T-cell (primary cell): Measurements from ENCODE around the gene PNISR. TPM values are rescaled to one million over a fixed set of nuclear protein-coding genes. Genes with fewer than 3 reads are reported as not detected.

Experiments used
- ATAC-seq, 4 experiments: fragments of 200-7000 bp in 3 of 4; fragments of 150-1000 bp in 1 of 4; cut with Tn5 transposase; replicated peaks in 1 of 4; 1 replicate in 3 of 4; 2 replicates in 1 of 4; pipeline ENCODE4 v1.10.0; 2021; ENCODE audit warnings: moderate library complexity in 3 of 4, mild to moderate bottlenecking in 2 of 4, moderate number of reproducible peaks in 1 of 4
- CTCF ChIA-PET, 2 donors: fragments of 300-600 bp; sonication (Branson Sonifier 250); formaldehyde crosslinking; loops; one replicate each; lab custom pipeline; 2022; ENCODE audit warnings: antibody characterized with exemption in 2 of 2; lab: Charles Lee
- POLR2A ChIA-PET, 2 donors: fragments of 300-600 bp; sonication (Branson Sonifier 250); formaldehyde crosslinking; loops; one replicate each; lab custom pipeline; 2022; ENCODE audit warnings: antibody characterized with exemption in 2 of 2; lab: Charles Lee
- DNase-seq, 35 experiments: peaks; one replicate each; pipeline versions ENCODE4 v3.0.0 to v3.0.0-alpha.2; 2013 to 2023
- H3K27ac ChIP-seq: one replicate; pipeline ENCODE4 v1.5.1; 2013; ENCODE audit warnings: low read length
- H3K27me3 ChIP-seq, 2 experiments: replicated peaks in 1 of 2; 1 replicate in 1 of 2; 2 replicates in 1 of 2; pipeline versions ENCODE4 v1.6.1 to v1.7.0; 2013; ENCODE audit warnings: low read length in 1 of 2, mixed read lengths in 1 of 2; ENCODE audit not compliant: control insufficient read depth in 2 of 2, insufficient read depth in 2 of 2; ENCODE audit errors: extremely low read depth in 1 of 2
- H3K36me3 ChIP-seq, 2 donors: 1 replicate in 1 of 2; 2 replicates in 1 of 2; pipeline versions ENCODE4 v1.6.1 to v1.7.0; 2013; ENCODE audit warnings: low read length in 1 of 2; ENCODE audit not compliant: control insufficient read depth in 2 of 2, insufficient read depth in 1 of 2; ENCODE audit errors: extremely low read depth in 1 of 2
- H3K4me1 ChIP-seq, 2 experiments: 1 replicate in 1 of 2; 2 replicates in 1 of 2; pipeline versions ENCODE4 v1.6.1 to v1.7.0; 2013; ENCODE audit warnings: low read length in 2 of 2, mixed read lengths in 1 of 2; ENCODE audit not compliant: insufficient read depth in 2 of 2, control insufficient read depth in 1 of 2; ENCODE audit errors: extremely low read depth in 1 of 2
- H3K4me3 ChIP-seq, 2 donors: 1 replicate in 1 of 2; 2 replicates in 1 of 2; pipeline versions ENCODE4 v1.5.1 to v1.7.0; 2013; ENCODE audit warnings: mild to moderate bottlenecking in 2 of 2, low read length in 1 of 2, moderate library complexity in 1 of 2; ENCODE audit not compliant: control insufficient read depth in 1 of 2; ENCODE audit errors: extremely low read depth in 1 of 2
- H3K9me3 ChIP-seq: 2 replicates; pipeline ENCODE4 v1.7.0; 2013
- H3K27ac Mint-ChIP-seq, 2 donors: one replicate each; pipeline ENCODE4 v1.8.0; 2020 to 2021; ENCODE audit warnings: mild to moderate bottlenecking in 2 of 2, mixed read lengths in 2 of 2
- H3K27me3 Mint-ChIP-seq, 2 donors: one replicate each; pipeline ENCODE4 v1.8.0; 2021 to 2022; ENCODE audit warnings: mixed read lengths in 2 of 2
- H3K36me3 Mint-ChIP-seq: one replicate; pipeline ENCODE4 v1.8.0; 2021; ENCODE audit warnings: mixed read lengths
- H3K4me1 Mint-ChIP-seq, 3 donors: one replicate each; pipeline ENCODE4 v1.8.0; 2020 to 2022; ENCODE audit warnings: mixed read lengths in 3 of 3, mild to moderate bottlenecking in 1 of 3
- H3K4me3 Mint-ChIP-seq, 3 donors: one replicate each; pipeline ENCODE4 v1.8.0; 2020 to 2022; ENCODE audit warnings: mild to moderate bottlenecking in 3 of 3, mixed read lengths in 3 of 3, moderate library complexity in 3 of 3
- H3K9me3 Mint-ChIP-seq, 3 donors: one replicate each; pipeline ENCODE4 v1.8.0; 2020 to 2022; ENCODE audit warnings: mixed read lengths in 3 of 3
- WGBS: methylation state at CpG from one replicate; pipeline ENCODE4 v1.1.5; 2013; ENCODE audit warnings: missing lambda C conversion rate; ENCODE audit not compliant: insufficient coverage; 5-methylcytosine and 5-hydroxymethylcytosine counted together
- total RNA-seq, 35 experiments: library from RNA in 6 of 35; stranded (reverse) in 6 of 35; fragments of 120-200 nt in 1 of 35; gene quantifications; one replicate each; pipeline versions ENCODE4 v1.2.1 to v1.2.4 and lab custom pipeline; 2013 to 2026

Gene PNISR
- total RNA-seq, 5 donors from 2014 or later (not counting 1 experiment from before 2014, with no cell fraction given) = 212 to 351 (median 234) TPM

DNA sequence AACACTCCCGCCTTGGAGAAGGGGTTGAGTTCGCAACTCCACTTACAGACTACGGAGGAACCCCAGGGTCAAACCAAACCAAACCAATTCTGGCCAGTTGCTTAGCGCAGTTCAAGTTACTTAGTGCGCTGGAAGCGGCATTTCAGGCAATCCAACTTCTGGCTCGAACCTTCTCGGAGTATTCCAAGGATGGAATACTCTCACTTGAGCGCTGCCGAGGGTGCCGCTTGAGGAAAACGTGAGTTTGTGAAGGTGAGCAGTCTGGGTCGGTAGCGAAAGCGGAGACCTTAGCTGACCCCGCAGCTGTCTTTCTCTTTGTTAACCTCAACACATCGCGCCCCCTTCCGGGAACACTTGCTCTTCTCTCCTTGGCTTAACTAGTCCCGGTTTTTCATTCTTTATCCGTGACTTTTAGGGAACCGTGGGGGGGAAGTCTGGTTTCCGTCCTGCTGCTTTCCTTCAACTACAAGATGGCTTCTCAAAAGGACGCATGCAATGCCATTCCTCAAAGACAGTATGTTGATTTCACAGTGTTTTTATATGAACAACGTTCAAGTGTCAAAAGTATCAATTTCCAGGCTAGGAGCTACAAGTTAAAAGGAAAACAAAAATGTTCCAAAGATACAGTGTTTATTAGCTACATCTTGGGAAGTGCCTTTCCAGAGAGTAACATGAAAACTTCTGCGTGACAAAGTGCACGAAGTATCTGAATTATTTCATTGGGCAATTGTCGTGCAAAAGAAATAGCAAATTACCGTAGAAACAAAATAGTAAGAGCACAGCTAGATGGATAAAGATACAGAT lies 741 bp upstream of the PNISR start:
- Histone ChIP-seq H3K4me1 (peaks cover 31 to 44% of the 10 kb centered on the region in 2 experiments), H3K36me3 (peaks cover 4 to 9% of the 10 kb centered on the region in 2 donors), H3K27ac (peak overlapping the region; percentile 99), H3K27me3 (no peaks in the 10 kb centered on the region), H3K4me3 (peak overlapping the region; percentile 92 to 100), H3K9me3 (no peaks in the 10 kb centered on the region)
- Mint-ChIP-seq H3K4me3 (peak overlapping the region; percentile 93 to 100 (median 99)), H3K27ac (peak overlapping the region; percentile 99 to 100), H3K4me1 (peaks cover 60 to 66% (median 64%) of the 10 kb centered on the region in 3 donors), H3K9me3 (no peaks in the 10 kb centered on the region), H3K27me3 (no peaks in the 10 kb centered on the region), H3K36me3 (peaks cover 15% of the 10 kb centered on the region)
- WGBS = 6% methylated on average over 12 of the region's 29 CpGs
- ChIA-PET CTCF (interaction anchor here in 1 of 2 donors (0.6 to 2.4 kb wide), 5 partner anchors 9 to 96 kb away, joined by 3 to 14 read pairs (median 3); partner anchors contain the start of gene COQ3), POLR2A (interaction anchor here in 1 of 2 donors (0.9 kb wide), 1 partner anchor 17 kb away, joined by 3 read pairs; no protein-coding TSS in a partner anchor)
- ATAC-seq (peak; percentile 39 to 49 (median 45)), DNase-seq (peak in 33 of 35 experiments; percentile 2 to 73 (median 29))

GRCh38 chr6:99424022-99424421 lies 1.1 kb downstream of the PNISR start:
- peak overlapping the region; percentile 93 to 100 (median 99) for H3K4me3 Mint-ChIP-seq
- DNase-seq (no peak), ATAC-seq (no peak)
- H3K27me3 ChIP-seq = no peaks in the 10 kb centered on the region
- peaks cover 15% of the 10 kb centered on the region for H3K36me3 Mint-ChIP-seq
- ChIA-PET POLR2A (interaction anchor here (0.6 to 1.8 kb wide), 14 partner anchors 9 to 592 kb away, joined by 3 to 11 read pairs (median 4); partner anchors contain the start of gene COQ3 (in 2 of the 2)), CTCF (interaction anchor here (0.7 to 2.4 kb wide), 7 partner anchors 9 to 145 kb away, joined by 3 to 14 read pairs (median 3); partner anchors contain the start of gene CCNC (in 1 of the 2))
- H3K36me3 ChIP-seq = peaks cover 4 to 5% of the 10 kb centered on the region in 2 donors
- no CpG with 5 or more reads among the region's 5 CpGs for WGBS
- no peaks in the 10 kb centered on the region for H3K9me3 ChIP-seq
- peak overlapping the region; percentile 92 to 100 for H3K4me3 ChIP-seq
- peaks cover 32 to 49% of the 10 kb centered on the region in 2 experiments for H3K4me1 ChIP-seq
- H3K4me1 Mint-ChIP-seq = peaks cover 72 to 75% (median 75%) of the 10 kb centered on the region in 3 donors
- H3K27me3 Mint-ChIP-seq = no peaks in the 10 kb centered on the region
- peak overlapping the region; percentile 5 to 72 for H3K27ac Mint-ChIP-seq
- H3K27ac ChIP-seq = no peak overlapping the region
- H3K9me3 Mint-ChIP-seq = no peaks in the 10 kb centered on the region

DNA sequence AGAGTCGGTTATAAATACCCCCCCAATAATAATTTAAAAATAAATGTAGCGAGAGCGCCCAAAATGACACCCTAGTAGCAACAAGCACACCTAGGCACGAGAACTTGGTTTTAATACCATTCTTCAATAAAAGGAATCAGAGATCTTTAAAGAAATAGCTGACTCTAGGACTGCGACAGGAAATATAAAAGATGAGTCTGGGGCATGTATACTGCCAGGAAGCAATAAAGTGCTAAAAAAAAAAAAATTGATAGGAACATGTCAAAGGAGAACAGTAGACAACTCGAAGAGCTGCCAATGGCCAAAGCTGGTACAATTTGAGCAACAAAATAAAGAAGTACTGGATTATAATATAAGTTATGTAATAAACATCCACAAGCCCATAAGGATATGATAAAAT lies 2.2 kb downstream of the PNISR start:
- H3K4me1 Mint-ChIP-seq = peaks cover 73 to 80% (median 74%) of the 10 kb centered on the region in 3 donors
- Histone ChIP-seq H3K27ac (no peak overlapping the region), H3K27me3 (no peaks in the 10 kb centered on the region), H3K4me1 (peaks cover 40 to 49% of the 10 kb centered on the region in 2 experiments), H3K36me3 (peaks cover 4 to 5% of the 10 kb centered on the region in 2 donors), H3K9me3 (no peaks in the 10 kb centered on the region), H3K4me3 (no peak overlapping the region)
- H3K9me3 Mint-ChIP-seq = no peaks in the 10 kb centered on the region
- DNase-seq (no peak), ATAC-seq (no peak)
- CTCF ChIA-PET = interaction anchor here (0.6 to 1.3 kb wide), 4 partner anchors 10 to 92 kb away, joined by 3 to 5 read pairs (median 3); no protein-coding TSS in a partner anchor
- H3K4me3 Mint-ChIP-seq = peak overlapping the region; percentile 93 to 100 (median 99)
- peaks cover 18% of the 10 kb centered on the region for H3K36me3 Mint-ChIP-seq
- POLR2A ChIA-PET = interaction anchor here (0.6 to 1.8 kb wide), 4 partner anchors 10 to 155 kb away, joined by 4 to 7 read pairs (median 4); no protein-coding TSS in a partner anchor
- H3K27me3 Mint-ChIP-seq = no peaks in the 10 kb centered on the region
- peak overlapping the region in 1 of 2 donors; percentile 46 for H3K27ac Mint-ChIP-seq
- WGBS = no CpG with 5 or more reads among the region's 6 CpGs

GRCh38 chr6:99416892-99417767 lies 8.0 kb downstream of the PNISR start:
- H3K27ac ChIP-seq = no peak overlapping the region
- no peak overlapping the region for H3K27ac Mint-ChIP-seq
- H3K9me3 Mint-ChIP-seq = no peaks in the 10 kb centered on the region
- DNase-seq (no peak), ATAC-seq (peak in 2 of 4 experiments; percentile 48 to 58)
- peak overlapping the region; percentile 13 to 51 (median 49) for H3K4me3 Mint-ChIP-seq
- peaks cover 72 to 78% (median 76%) of the 10 kb centered on the region in 3 donors for H3K4me1 Mint-ChIP-seq
- peaks cover 14 to 20% of the 10 kb centered on the region in 2 experiments for H3K4me1 ChIP-seq
- H3K27me3 ChIP-seq = no peaks in the 10 kb centered on the region
- no CpG with 5 or more reads among the region's 9 CpGs for WGBS
- no peaks in the 10 kb centered on the region for H3K9me3 ChIP-seq
- H3K36me3 Mint-ChIP-seq = peaks cover 30% of the 10 kb centered on the region
- ChIA-PET CTCF (interaction anchor here in 1 of 2 donors (1.0 kb wide), 1 partner anchor 23 kb away, joined by 3 read pairs; the partner anchor contains the start of gene COQ3), POLR2A (interaction anchor here in 1 of 2 donors (0.7 to 1.8 kb wide), 2 partner anchors 15 to 149 kb away, joined by 3 to 5 read pairs; no protein-coding TSS in a partner anchor)
- no peaks in the 10 kb centered on the region for H3K27me3 Mint-ChIP-seq
- peaks cover 4 to 22% of the 10 kb centered on the region in 2 donors for H3K36me3 ChIP-seq
- no peak overlapping the region for H3K4me3 ChIP-seq

- Histone ChIP-seq H3K4me3 (no peak overlapping the region), H3K27ac (no peak overlapping the region), H3K36me3 (peaks cover 0 to 26% of the 10 kb centered on the region in 2 donors), H3K27me3 (no peaks in the 10 kb centered on the region), H3K4me1 (peaks cover 7 to 16% of the 10 kb centered on the region in 2 experiments), H3K9me3 (no peaks in the 10 kb centered on the region)
- no peaks in the 10 kb centered on the region for H3K27me3 Mint-ChIP-seq
- ATAC-seq = no peak
- H3K4me3 Mint-ChIP-seq = peak overlapping the region in 1 of 3 donors; percentile 15
- peaks cover 69 to 76% (median 74%) of the 10 kb centered on the region in 3 donors for H3K4me1 Mint-ChIP-seq
- POLR2A ChIA-PET = interaction anchor here in 1 of 2 donors (1.8 kb wide), 1 partner anchor 14 kb away, joined by 5 read pairs; no protein-coding TSS in a partner anchor
- no CpG with 5 or more reads among the region's 2 CpGs for WGBS
- H3K9me3 Mint-ChIP-seq = no peaks in the 10 kb centered on the region
- H3K27ac Mint-ChIP-seq = no peak overlapping the region
- peaks cover 27% of the 10 kb centered on the region for H3K36me3 Mint-ChIP-seq
- CTCF ChIA-PET = no interaction called here
- no peak for DNase-seq
Measured at GRCh38 chr6:99416226-99416625, 8.9 kb downstream of the PNISR start.
